ENCODE results near the gene GPR34. TPM values are rescaled to one million over a fixed set of nuclear protein-coding genes. Genes with fewer than 3 reads are reported as not detected.
"Not testable (repeated sequence)": the region's sequence is repeated elsewhere in the genome, so short reads cannot be mapped to it uniquely, and the experiment has no call there.

GPR34 gene, protein sequence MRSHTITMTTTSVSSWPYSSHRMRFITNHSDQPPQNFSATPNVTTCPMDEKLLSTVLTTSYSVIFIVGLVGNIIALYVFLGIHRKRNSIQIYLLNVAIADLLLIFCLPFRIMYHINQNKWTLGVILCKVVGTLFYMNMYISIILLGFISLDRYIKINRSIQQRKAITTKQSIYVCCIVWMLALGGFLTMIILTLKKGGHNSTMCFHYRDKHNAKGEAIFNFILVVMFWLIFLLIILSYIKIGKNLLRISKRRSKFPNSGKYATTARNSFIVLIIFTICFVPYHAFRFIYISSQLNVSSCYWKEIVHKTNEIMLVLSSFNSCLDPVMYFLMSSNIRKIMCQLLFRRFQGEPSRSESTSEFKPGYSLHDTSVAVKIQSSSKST
- not detected in 2 replicates for total RNA-seq (2014; rRNA removed; shearing (Covaris generic))
- not detected in 2 replicates for polyA plus RNA-seq (2015; cell fraction: cytosol; rRNA removed)
- polyA plus RNA-seq (2015; cell fraction: nucleus; rRNA removed): not detected in 2 replicates

DNA sequence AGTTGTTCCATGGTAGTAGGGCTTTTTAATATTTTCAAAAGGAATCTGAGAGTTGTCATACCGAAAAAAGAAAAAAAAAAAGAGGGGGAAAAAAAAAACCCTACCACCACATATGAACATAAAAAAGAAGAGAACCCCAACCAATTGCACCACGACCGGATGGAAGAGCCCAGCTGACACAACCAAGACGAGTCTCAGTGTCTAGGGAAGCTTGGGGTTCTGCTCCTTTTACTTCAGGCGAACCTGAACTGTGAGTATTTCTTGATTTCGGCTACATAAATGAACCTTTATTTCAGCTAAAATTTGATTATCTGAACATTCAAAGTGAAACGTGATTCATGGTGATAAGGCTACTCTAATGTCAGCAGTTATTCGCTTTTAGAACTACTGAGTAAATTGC lies at the start of gene GPR34:
Gene GPR34 (plus strand): TSS at position 139 of the 400 bp plus-strand sequence. CDS start 6,661 bp downstream, outside the sequence.
- DNase-seq (ENCODE audit: low read depth): no peak

DNA sequence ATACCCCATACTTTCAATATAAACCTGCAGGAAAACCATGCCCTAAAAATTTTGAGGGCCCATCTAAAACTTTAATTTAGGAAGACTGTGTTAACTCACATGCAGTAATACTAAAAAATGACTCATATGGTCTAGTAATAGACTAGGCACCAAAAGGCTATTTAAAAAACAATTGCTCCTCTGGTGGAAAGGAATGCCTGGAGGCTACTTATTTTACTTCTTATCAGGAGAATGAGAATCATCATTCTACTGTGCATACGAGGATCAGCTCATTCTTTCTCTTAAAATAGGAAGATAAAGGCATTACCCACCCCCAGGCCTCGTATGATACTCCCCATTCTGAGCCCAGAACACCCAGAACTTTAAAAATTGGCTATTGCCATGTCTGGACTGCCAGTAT lies 42.6 kb upstream of the GPR34 start:
- not testable (repeated sequence) for DNase-seq (ENCODE audit: low read depth)

DNA sequence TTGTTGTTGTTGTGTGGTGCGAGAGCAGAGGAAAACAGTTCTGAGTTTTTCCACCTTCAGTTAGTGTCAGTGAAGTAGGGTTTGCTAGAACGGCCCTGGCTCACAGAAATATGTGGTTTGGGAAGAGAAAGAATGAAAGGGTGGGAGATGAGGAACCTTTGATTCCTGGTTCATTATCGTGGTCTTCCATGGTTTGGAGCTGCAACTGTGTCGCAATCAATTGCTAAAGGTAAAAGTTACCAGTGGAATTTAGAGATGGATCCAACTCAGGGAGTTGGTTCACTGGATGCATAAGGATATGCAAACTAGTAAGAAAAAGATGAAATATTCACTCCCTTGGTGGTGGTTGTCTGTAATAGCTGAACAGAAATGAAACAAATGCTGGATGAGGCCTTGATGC lies 35.6 kb upstream of the GPR34 start:
- no peak for DNase-seq (ENCODE audit: low read depth)

DNA sequence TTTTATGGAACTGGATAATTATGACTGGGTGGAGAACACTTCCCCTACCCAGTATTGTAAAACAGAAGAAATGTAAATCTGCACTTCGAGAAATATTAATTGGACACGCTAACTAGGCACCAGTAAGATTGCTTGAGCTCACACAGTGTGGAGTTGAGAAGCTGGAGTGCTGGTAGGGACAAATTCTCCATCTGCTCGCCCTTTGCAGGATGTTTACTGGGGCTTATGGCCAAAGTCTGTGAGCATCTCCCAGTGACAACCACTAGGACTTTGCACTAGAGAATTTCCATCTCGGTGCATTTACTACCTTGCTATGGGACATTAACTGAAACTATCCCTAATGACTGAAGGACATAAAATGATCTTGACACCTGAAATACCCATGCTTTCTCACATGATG lies 33.7 kb upstream of the GPR34 start:
- DNase-seq (ENCODE audit: low read depth): no peak

DNA sequence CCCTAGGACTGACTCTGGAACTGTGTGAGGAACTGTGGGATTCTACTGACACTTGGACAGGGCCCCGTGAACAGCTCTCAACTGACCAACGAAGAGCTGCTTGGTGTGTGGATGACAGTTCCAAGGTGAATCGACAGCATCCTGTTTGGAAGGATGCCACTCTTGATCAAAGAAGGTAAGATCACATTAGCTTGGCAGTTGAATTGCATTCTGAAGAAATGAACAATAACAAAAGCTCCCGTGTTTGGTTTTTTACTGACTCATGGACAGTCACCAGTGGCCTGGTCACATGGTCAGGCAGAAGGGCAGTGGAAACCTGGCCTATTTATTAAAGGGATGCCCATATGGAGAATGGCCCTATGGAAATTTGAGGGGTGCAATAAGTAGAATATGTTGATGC lies 33.1 kb upstream of the GPR34 start:
- peak; percentile 83 for DNase-seq (ENCODE audit: low read depth)

DNA sequence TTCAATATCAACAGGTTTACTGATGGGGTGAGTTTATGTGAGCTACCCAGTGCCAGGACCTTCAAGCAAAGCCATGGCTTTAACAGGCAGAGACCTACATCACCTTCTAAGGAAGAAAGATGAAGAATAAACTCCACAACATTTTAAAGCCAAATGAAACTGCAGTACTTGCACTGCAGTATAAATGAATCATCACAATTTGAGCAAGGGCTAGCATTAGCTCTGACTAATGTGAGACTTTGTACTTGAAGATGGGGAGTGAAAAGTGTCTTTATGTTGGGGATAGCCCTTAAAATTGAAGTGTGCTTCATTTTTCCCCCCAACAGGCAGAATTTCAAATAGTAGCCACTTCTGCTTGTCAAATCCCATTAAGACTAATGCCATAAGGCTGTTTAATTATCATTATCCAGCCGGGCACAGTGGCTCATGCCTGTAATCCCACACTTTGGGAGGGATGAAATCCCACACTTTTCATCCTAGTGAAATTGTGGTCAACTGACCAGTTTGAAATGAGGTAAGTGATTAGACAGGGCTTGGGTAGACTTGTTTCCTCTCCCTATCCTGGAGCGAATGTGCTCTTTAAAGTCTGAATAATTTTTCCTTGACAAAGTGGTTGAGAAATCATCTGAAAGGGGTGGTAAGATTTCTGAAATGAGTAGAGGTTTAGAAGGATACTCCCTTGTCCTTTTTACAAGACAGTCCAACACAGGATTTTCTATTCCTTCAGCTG lies 27.2 kb upstream of the GPR34 start:
- DNase-seq (ENCODE audit: low read depth): peak; percentile 26

DNA sequence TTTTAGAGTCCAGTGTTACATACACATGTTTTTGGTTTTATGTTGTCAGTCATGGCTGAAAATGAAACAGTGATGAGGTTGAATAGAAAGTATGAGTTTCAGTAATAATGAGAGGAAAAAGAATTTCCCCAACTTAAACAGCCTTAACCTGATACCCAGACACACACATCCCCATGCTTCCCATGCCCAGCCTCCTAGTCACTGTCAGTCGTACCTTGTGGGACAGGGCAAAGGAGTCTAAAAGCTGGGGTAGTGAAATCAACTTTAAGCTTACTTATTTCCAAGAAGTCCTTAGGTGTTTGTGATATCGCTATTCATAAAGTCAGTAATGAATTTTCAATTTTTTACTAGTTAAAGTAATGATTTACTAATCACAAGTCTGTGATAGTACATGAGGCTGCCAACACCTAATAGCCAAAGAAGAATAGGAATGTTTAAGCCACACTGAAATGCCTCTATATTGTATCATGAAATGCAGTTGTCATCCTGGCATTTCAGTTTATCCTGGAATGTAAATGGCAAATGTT lies 24.3 kb upstream of the GPR34 start:
- DNase-seq (ENCODE audit: low read depth): no peak

DNA sequence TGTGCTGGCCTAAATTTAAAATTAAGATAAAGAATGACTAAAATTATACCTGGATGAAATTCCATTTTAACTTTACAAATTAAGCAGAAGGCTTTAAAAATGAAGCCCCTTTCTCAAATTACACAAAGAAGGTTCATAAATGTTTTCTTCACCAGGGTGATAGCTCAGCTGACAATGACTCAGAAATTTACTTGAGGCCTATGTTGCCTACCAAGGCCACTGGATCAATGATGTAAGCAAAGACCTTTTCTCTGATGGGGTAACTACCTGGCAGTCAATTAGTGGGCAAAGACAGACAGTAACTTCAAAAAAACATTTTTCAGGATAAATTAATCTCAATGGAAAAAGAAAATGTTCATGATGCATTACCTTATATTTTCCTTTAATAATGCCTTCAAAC lies 23.9 kb upstream of the GPR34 start:
- DNase-seq (ENCODE audit: low read depth): no peak

DNA sequence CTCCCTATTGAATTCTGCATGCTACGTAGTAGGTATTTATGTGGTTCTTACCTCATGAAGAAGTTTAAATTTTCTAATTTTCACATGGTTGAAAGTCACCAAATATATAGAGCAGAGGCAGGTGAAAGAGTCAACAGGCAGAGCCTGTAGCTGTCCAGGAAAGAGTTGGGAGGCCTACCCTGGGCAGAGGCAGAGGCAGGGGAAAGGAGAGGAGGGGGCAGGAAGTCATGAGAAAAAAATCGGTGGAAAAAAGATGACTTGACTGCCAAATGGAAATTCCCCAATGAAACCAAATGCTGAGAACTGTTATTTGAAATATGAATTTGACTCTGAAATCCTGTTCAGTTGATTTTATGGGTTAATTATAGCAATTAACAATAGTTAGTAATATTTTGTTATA lies 23.1 kb upstream of the GPR34 start:
- DNase-seq (ENCODE audit: low read depth): no peak

DNA sequence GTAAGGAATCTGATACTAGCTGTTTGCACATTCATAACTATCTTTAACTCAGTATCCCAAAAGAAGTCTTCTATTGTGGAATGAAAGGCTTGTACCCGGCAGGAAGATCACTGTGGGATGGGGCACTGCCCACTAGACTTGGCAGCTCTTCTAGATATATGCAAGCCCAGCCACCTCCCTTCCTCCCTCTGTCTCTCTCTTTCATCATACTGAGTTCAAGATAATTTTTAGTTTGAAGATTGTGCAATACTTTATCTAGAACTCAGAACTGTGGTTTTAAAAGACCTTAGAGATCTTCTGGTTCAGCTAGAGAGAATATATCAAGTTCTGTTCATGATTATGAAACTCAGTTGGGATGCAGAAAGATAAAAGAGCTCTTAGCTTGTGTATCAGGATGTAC lies 22.5 kb upstream of the GPR34 start:
- DNase-seq (ENCODE audit: low read depth): no peak

DNA sequence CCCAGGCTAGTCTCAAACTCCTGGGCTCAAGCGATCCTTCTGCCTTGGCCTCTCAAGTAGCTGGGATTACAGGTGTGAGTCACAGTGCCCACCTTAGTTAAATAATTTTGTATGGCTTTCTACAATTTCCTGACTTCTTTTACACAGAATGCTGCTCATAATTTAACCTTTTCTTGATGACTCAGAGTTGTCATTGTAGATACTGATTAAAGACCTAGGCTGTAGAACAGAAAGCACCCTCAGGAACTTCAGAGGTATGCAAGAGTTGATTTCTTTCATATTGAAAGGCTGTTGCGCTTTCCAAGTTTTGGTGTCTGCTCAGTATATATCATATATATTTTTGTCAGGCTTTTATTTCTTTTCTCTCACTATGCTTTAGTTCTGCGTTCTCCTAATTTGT lies 21.1 kb upstream of the GPR34 start:
- no peak for DNase-seq (ENCODE audit: low read depth)

DNA sequence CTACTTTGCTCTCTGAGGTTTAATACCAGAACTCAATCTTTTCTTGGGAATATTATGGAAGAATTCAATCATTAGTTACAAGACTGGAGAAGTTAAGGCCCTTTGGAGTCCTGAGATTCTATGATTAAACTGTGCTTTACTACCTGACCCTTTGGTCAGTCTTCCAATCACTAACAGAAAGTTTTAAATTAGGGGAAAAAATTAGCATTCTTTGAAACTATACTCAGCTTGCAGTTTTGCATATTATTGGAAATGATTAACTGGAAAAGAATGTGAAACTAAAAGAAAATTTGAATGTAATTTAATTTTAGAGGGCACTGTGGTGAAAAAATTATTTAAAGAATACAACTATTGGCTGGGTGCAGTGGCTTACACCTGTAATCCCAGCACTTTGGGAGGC lies 18.7 kb upstream of the GPR34 start:
- no peak for DNase-seq (ENCODE audit: low read depth)

DNA sequence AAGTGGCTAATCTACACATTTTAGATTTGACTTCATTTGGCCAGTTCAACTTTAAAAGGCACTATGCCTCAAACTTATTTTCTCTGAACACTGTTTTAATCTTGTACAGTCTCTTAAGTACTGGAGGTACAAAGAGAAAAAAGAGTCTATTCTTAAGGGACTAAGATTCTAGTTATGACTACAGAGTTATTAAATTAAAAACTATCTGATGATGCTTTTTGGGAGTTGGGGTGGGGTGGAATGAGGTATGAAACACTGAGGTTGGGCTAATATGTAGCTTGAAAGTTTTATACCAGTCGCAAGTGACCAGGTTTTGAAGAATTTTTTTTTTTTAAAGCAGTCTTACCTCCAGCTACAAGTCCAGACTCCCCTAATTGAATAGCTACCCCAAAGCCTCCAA lies 17.7 kb upstream of the GPR34 start:
- DNase-seq (ENCODE audit: low read depth): no peak

DNA sequence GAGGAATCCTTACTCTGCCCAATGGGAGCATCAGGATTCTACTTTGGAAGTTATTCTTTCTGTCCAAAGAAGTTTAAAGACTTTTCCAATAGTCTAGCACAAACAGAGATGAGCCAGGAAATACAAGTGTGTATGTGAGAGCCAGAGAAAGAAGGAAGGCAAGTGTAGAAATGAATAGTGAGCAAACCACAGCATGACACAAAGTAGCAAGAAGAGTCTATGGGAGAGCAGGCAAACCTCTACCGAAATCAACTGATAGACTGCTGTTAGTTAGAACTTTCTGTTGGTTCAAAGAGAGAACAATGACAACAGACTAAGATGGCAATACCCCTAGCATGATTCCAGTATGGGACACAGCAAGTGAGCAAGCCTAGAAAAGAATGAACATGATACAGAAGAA lies 16.1 kb upstream of the GPR34 start:
- no peak for DNase-seq (ENCODE audit: low read depth)

DNA sequence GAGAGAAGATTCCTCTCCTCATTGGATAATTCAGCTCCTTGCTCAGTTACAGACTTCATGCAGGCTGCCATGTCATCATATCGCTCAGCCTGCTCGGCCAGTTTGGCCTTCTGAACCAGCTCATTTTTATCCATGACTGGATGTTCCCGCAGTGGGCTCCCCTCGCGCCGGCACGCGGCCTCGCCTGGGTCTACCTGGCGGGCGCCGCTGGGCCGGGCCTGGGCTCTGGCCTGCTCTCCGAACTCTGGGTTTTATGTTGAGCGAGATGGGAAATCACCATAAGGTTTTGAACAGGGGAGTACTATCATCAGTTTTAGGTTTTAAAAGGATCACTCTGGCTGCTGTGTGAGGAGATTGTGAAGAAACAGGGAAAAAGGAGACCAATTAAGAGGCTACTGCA lies 12.4 kb upstream of the GPR34 start:
- not testable (repeated sequence) for DNase-seq (ENCODE audit: low read depth)

DNA sequence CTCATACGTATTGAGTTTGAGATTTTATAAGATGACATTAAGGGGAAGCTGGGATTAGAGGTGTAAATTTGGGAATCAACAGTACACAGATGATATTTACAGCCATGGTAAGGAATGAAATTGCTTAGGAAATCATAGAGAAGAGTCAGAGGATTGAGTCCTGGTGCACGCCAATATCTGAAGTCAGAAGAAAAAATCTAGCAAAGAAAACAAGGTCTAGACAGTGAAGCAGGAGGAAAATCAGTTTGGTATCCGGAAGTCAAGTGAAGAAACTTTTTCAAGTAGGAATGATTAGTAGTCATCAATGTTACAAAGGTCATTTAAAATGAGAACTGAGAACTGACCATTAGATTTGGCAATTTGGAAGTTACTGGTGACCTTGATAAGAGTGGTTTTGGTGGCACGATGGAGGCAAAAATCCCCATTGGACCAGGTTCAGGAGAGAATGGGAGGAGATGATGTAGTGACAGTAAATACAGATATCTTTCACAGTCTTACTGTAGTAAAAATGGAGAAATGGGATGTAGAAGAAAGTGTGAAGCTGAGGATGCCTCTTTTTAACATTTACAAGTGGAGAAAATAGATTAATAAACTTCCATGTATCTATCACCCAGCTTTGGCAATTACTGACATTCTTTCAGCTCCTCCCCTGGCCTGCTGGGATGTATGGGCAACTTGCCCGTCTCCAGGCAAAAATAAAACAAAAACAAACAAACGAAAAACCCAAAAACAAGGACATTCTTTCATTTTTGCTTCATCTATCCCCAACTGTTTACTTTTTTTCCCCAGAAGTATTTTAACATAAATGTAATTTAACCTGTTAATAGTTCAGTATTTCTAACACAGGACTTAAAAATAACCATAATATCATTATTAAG lies 11.4 kb upstream of the GPR34 start:
- no peak for DNase-seq (ENCODE audit: low read depth)

DNA sequence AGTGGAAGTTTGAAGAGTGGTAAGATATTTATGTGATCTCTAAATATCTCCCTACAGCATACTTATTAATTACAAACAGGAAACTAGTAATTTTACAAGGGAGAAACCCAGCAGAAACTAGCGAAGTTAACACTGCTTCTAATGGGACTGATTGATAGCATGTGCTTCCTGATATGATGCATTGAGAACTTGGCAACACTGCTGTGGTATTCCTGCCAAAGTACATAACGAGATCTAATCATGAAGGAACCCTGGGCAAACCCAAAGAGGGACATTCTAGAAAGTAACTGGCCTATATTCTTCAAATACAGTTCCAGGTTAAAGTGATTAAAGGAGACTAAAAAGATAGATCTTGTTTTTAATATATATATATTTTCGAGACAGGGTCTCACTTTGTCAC lies 4.6 kb upstream of the GPR34 start:
- DNase-seq (ENCODE audit: low read depth): no peak

DNA sequence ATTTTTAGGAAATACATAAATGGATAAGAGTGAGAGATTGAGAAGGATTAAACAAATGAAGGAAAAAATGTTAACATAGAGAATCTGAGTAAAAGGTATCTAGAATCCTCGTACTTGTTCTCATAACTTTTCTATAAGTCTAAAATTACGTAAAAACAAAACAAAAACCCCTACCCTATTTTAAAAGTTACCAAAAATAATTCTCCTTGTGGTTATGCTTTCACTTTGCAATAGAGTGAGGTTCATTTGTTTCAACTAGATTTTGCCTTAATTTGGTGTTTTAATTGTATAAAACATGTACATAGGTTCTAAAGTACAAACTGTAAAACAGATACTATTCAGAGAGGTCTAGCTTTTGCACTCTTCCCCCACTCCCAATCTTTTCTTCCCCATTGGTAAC lies 3.8 kb upstream of the GPR34 start:
- no peak for DNase-seq (ENCODE audit: low read depth)

DNA sequence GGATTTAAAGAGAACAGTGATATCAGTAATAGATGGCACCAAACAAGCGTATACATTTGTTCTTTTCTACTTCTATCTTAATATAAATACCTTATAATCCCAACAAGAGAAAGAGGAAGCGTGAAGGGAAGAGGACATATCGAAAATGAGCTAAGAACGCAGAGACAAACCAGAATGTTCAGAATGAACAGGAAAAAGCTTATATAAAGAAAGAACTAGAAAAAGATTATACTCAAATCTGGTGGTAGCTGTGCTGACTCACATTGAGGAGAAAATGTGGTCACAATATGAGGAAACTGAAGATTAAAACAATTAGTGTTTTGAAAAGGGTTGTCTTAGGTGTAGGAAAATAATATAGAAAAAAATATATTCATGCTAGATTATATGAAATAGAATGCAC lies 2.0 kb upstream of the GPR34 start:
- DNase-seq (ENCODE audit: low read depth): no peak

DNA sequence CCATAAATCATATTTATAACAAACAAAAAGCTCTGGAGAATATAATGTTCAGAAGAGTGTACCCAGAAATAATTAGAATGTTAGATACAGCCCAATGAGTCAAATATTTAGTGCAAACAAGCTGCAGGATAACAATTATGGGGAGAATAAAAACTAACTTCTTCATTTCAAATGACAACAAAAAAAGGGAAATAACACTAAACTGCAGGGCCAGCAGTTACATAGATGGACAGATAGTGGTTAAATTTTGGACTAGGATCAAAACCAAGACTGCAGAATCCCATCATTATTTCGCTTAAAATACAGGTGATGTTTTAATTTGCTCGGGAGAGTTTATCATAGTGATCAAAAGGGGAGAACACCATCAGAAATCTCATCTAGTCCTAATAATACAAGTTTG lies 617 bp upstream of the GPR34 start:
- no peak for DNase-seq (ENCODE audit: low read depth)

DNA sequence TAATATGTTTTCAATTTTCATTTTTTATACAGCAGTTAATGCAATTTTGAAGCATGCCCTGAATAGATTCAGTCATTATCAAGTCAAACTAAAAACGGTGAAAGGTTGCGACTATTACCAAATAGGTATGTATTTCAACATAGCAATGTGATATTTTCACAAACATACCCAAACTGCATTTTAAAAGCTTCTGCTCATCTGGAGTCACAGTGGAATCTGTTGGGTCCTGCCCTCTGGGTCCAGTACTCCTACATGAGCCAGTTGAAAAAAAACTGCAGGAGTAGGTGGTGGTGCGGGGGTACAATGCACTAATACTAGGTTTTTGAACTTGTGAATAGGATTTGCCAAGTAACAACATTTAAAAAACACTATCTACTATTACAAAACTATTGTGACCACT lies 938 bp downstream of the GPR34 start:
- no peak for DNase-seq (ENCODE audit: low read depth)

Data from HT1080 (cell line).